ENCODE data around the gene RHEB.

RHEB gene

DNA sequence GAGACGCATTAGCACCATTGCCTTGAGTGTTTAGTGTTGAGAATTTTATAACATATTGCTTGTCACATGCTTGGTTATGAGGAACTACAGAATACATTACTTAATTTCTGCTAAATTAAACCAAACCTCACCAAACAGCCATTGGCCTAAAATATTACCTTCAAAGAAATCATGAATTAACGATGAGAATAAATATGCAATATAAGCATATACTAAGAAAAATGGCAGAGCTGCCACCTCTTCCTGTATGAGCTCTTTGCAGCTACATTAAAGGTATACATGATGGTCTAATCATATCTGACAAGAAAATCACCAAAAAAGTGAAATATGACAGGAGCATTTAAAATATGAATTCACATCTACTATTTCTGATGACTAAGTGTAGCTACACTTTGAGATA, 5.2 kb upstream of the RHEB start:
- DNase-seq (ENCODE audit: low spot score), result no peak

DNA sequence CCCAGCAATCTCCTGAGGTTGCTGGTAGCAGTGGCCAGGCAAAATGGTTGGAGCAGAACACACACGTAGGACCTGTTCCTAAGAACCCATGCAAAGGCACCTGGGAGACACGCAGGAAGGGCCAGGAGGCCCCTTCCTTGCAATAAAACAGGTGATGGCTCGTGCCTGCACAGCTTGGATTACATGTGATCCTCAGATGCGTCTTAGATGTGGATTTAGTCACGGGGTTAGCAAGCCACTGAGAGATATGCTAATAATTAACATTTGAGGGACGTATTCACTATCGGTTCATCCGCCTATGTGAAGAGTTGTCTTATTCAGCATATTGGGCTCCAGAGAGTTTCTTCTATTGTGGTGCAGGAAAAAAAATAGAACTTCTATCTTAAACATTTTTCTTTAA, 4.6 kb upstream of the RHEB start:
- DNase-seq (ENCODE audit: low spot score), result no peak

DNA sequence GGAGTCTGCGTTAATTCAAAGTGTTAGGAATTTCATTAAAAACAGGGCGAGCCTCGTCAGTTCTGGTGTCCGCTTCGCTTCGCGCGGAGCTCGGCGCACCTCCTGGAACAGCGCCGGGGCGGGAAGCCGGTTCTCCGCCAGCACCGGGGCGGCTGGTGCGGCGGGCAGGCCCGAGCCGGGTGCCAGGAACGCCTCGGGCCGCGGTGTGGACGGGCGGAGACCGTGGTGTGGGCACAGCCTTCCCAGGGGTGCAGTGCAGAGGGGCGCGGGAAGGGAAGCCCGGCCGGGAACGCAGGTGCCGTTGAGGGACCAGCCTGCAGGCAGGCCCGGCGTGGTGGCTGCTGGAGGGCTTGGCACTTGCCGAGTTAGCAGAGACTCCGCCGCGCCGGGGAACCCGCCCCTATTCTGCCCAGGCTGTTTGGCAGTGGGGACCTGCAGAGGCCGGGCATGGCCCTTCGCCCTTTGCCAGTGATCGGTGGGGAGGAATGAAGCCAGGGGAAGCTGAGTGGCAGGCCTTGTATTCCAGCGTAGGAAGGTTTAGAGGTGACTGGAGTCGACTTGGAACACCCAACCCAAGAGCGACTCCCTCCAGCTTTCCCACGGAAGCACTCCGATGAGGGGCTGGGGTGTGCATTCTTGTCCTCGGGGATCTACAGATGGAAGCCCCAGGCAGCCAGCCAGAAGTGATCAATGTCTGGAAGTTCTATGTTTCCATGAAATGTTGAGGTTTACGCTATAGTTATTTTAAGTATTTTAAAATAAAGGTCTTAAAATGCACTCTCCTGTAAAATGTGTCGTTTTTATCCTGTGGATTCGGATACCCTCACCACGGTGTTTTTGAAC, 945 bp upstream of the RHEB start:
- DNase-seq (ENCODE audit: low spot score), result peak; percentile 32

- DNase-seq (ENCODE audit: low spot score), result peak; percentile 45
Measured at GRCh38 chr7:151518947-151519764, 539 bp downstream of the RHEB start.

GRCh38 chr7:151518105-151518946, 1.4 kb downstream of the RHEB start:
- DNase-seq (ENCODE audit: low spot score), result peak; percentile 51

DNA sequence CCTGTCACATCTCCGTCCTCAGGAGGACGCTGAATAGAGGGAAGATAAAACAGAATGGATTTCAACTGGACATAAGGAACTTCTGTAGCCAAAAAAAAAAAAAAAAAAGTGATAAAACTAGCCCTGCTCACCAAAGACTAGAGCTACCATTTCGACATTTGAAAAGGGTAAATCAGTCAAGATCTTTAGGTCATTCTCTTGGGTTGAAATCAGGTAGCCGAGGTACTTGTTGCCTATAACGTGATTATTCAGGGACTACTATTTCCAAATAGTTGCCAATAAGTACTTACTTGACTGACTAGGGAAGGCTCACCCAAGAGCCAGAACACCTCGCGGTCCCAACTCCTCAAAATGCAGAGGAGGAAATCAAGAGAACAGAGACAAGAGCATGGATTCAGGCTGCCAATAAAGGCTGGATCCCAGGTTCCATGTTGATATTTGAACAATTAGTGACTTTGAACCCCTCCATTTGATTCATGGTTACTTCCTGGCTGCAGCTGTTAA, 2.0 kb downstream of the RHEB start:
- DNase-seq (ENCODE audit: low spot score), result no peak

DNA sequence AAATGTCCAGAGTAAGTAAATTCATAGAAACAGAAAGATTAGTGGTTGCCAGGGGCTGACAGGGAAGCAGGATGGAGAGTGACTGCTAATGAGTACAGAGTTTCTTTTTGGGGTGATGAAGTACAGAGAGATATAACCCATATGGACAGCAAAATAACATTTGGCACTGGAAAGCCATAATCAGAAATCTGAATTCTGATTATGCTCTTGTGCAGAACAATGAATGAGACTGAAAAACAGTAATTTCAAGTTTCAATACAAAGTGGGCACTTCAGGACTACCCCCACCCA, 4.5 kb downstream of the RHEB start:
- DNase-seq (ENCODE audit: low spot score), result no peak

DNA sequence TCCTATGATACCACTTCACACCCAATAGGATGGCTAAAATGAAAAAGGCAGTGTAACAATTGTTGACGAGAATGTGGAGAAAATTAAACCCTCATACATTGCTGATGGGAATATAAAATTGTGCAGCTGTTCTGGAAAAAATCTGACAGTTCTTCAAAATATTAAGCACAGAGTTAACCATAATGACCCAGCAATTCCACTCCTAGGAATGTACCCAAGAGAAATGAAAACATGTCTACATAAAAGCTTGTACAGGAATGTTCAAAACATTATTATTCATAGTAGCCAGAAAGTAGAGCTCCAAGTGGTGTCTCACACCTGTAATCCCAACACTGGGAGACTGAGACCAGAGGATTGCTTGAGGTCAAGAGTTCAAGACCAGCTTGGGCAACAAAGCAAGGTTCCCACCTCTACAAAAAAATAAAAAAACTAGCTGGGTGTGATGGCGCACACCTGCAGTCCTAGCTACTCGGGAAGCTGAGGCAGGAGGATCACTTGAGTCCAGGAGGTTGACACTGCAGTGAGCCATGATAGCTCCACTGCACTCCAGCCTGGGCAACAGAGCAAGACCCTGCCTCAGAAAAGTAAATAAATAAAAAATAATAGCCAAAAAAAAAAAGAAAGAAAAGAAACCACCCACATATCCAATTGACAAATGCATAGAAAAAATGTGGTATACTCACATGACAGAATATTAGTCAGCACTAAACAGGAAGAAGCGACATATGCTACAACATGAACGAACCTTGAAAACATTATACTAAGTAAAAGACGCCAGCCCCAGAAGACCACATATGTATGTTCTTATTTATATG, 5.0 kb downstream of the RHEB start:
- DNase-seq (ENCODE audit: low spot score), result no peak

DNA sequence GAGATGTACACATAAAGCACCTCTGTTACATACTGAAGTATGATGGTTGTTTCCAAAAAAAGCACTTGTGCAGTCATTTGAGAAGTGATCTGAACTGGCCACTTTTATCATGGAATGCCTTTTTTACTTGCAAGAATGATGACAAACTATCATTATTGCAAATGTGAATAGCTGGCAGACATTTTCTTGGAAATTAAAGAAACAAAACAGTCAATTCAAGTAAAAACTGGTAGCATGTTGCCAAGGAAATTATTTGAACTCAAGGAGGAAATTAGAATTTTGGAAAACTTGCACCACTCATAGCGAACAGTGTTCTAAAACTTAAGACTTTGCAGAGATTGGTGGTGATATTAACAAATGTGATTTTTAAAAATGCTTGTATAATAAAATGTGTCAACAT, 6.6 kb downstream of the RHEB start:
- DNase-seq (ENCODE audit: low spot score), result no peak

DNA sequence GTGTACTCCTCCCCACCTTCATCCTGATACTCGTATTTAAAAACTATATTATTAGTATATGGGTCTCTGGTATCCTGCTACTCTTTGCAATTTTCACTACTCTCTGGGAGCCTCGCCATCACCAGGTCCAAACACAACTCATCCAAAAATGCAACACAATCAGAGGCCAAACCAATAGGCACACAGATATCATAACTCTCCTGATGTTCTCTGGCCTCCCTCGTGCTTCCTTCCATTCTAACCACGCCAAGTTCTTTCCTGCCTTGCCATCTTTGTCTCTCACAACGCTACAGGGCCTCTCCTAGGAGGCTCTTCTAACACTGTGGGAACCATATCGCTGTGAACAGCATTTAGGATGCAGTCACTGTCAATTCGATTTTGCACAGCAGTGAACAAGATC, 7.3 kb downstream of the RHEB start:
- no peak for DNase-seq (ENCODE audit: low spot score)

- DNase-seq (ENCODE audit: low spot score), result no peak
Measured at GRCh38 chr7:151511946-151512345, 7.7 kb downstream of the RHEB start.

GRCh38 chr7:151511270-151511669, 8.4 kb downstream of the RHEB start:
- DNase-seq (ENCODE audit: low spot score), result no peak

- DNase-seq (ENCODE audit: low spot score), result no peak
Measured at GRCh38 chr7:151509670-151510333, 9.9 kb downstream of the RHEB start.

GRCh38 chr7:151508991-151509390, 10.7 kb downstream of the RHEB start:
- DNase-seq (ENCODE audit: low spot score), result no peak

DNA sequence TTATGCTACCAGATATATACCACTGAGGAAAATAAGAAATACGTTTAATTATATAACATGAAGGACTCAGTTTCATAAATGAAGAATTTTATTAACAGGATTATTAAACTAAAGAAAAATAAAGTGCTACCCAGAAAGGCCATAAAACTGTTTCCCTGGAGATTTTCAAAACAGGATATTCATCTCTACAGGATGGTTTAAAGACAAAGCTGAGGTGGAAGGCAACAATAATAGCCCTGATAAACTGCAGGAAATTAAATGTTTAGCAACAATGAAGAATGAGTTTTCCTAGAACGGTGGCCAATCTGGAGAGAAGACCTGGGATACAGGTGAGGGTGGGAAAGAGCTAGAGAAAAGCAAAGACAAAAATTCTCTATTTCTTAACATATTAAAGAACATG, 11.9 kb downstream of the RHEB start:
- DNase-seq (ENCODE audit: low spot score), result no peak

GRCh38 chr7:151506901-151507382, 12.8 kb downstream of the RHEB start:
- DNase-seq (ENCODE audit: low spot score), result no peak

- no peak for DNase-seq (ENCODE audit: low spot score)
Measured at GRCh38 chr7:151505836-151506468, 13.7 kb downstream of the RHEB start.

GRCh38 chr7:151505433-151505832, 14.3 kb downstream of the RHEB start:
- peak; percentile 15 for DNase-seq (ENCODE audit: low spot score)

DNA sequence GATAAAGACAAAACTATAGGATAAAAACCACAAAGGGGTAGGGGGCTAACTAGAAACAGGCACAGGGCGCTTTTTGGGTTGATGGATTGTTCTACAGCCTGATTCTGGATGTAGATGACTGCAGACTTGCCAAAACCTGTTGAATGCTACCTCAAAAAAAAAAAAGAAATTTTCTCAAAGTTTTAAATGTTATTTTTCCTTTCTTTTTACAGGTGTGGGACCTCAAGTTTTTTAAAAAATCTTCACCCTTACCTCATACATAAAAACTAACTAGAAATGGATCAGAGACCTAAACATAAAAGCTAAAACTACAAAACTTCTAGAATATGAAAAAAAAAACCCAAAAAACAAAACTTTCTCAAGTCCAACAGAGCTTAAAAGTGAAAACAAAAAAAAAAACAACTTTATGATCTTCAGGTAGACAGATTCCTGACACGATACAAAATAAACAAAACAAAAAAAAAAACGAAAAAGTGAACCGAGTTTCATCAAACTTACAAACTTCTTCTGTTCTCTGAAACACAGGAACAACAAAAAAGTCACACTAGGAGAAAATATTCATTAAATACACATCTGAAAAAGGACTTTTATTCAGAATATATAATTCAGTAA, 14.9 kb downstream of the RHEB start:
- no peak for DNase-seq (ENCODE audit: low spot score)

All from hematopoietic multipotent progenitor cell treated with erythropoietin and hydrocortisone succinate and interleukin-3 and kit ligand, for 15 days (in vitro differentiated cells).